Glomerular endothelial cell (primary cell): Measurements from ENCODE around the gene MAP3K20. TPM values are rescaled to one million over a fixed set of nuclear protein-coding genes. Genes with fewer than 3 reads are reported as not detected.
"Not testable (repeated sequence)": the region's sequence is repeated elsewhere in the genome, so short reads cannot be mapped to it uniquely, and the experiment has no call there.

Source experiments
- DNase-seq: peaks from one replicate; pipeline ENCODE4 v3.0.0-alpha.2; 2011; ENCODE audit warnings: low read depth, low spot score; ENCODE audit errors: extremely low read depth
- total RNA-seq: library from RNA; depleted of rRNA; stranded (reverse); fragments of >200 nt; gene quantifications from 2 replicates; pipeline ENCODE4 v1.2.3, GENCODE V29; 2015

Gene MAP3K20
- total RNA-seq, 1 donor from 2014 or later: 15.6 TPM

- no peak for DNase-seq
Observed at GRCh38 chr2:173264151-173264550, 188.5 kb downstream of the MAP3K20 start.

GRCh38 chr2:173264603-173265366 lies 189.1 kb downstream of the MAP3K20 start:
- DNase-seq: no peak

- DNase-seq: no peak
Observed at GRCh38 chr2:173271135-173271534, 195.5 kb downstream of the MAP3K20 start.

- no peak for DNase-seq
Observed at GRCh38 chr2:173271825-173272224, 196.2 kb downstream of the MAP3K20 start.

GRCh38 chr2:173272849-173273248 lies 197.2 kb downstream of the MAP3K20 start:
- DNase-seq: no peak

GRCh38 chr2:173278794-173279526 lies 203.3 kb downstream of the MAP3K20 start:
- no peak for DNase-seq

- no peak for DNase-seq
Observed at GRCh38 chr2:173279527-173279868, 203.9 kb downstream of the MAP3K20 start.

DNA sequence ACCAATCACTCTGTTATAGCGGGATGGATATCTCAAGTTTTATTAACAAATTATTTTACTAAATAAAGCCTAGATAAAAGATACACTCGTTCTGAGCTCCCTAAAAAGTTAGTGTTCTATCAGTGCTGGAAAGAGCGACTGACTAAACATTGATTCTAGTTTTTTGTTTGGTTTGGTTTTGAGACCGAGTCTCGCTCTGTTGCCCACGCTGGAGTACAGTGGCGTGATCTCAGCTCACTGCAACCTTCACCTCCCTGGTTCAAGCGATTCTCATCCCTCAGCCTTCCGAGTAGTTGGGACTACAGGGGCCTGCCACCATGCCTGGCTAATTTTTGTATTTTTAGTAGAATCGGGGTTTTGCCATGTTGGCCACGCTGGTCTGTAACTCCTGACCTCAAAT lies 205.2 kb downstream of the MAP3K20 start:
- DNase-seq: no peak

GRCh38 chr2:173281898-173282297 lies 206.3 kb downstream of the MAP3K20 start:
- not testable (repeated sequence) for DNase-seq

- DNase-seq: no peak
Observed at GRCh38 chr2:173282795-173283545, 207.3 kb downstream of the MAP3K20 start.

- DNase-seq: no peak
Observed at GRCh38 chr2:173286153-173286809, 210.6 kb downstream of the MAP3K20 start.

- no peak for DNase-seq
Observed at GRCh38 chr2:173287594-173287993, 211.9 kb downstream of the MAP3K20 start.

DNA sequence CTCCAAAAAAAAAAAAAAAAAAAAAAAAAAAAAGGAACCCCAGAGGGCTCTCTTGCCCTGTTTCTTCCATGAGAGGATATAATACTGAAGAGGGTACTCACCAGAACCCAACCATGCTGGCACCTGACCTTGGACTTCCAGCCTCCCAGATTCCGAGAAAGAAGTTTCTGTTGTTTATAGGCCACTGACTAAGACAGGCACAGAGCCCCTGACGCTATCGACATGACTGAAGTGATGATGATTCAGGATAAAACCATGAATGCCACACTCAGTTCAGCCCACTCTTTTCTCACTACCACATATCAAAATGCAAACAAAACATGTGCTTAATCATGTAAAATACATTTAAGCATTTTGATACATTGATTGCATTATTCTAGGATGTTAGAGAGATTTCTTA lies 212.9 kb downstream of the MAP3K20 start:
- DNase-seq: no peak

DNA sequence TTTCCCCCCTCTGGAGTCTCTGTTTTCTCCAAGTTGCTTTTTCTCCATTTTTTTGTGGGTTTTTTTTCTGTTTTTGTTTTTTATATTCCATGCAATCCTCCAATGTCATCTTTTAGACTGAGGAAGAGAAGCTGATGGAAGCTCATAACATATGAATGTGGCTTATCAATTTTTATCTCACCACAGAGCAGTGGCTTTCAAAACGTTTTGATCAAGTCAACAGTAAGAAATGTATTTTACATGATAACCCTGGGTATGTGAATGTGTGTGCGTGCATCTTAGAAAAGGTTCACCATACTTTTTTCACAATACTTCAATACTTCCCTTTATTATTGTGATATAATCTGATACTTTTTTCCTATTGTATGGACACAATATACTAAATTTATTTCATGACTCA lies 214.4 kb downstream of the MAP3K20 start:
- no peak for DNase-seq

DNA sequence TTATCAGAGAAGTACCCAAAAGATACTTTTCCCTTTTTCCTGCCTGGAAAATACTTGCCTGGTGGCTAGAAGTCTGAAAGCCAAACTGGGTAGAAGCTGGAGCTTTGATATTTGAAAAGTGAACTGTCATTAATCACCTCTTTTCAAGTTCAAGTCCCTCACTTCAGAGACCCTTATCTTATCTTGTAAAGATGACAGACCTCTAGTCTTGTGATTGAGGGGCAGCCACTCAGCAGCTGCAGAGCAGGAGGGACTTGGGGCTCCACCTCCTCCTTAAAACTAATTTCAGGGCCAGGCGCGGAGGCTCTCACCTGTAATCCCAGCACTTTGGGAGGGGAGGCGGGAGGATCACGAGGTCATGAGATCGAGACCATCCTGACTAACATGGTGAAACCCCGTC lies 214.9 kb downstream of the MAP3K20 start:
- no peak for DNase-seq

DNA sequence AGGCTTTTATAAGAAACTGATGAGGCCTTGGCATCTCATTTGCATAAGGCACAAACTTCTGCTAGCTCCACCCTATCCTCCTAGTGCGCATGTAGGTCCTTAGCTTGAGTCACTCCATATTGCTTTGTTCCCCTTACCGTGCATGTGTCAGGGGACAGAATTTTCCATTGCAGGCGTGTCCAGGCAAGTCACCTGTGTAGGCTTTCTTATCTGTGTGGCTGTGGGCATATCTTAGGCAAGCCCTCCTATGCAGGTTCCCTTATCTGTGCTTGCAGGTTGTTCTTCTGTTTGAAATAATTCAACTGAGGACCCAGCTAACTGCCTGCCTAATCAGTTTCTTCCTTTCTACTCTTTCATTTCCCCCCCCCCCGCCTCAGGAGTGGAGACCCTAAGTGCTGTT lies 215.8 kb downstream of the MAP3K20 start:
- no peak for DNase-seq

GRCh38 chr2:173296235-173296634 lies 220.6 kb downstream of the MAP3K20 start:
- no peak for DNase-seq

DNA sequence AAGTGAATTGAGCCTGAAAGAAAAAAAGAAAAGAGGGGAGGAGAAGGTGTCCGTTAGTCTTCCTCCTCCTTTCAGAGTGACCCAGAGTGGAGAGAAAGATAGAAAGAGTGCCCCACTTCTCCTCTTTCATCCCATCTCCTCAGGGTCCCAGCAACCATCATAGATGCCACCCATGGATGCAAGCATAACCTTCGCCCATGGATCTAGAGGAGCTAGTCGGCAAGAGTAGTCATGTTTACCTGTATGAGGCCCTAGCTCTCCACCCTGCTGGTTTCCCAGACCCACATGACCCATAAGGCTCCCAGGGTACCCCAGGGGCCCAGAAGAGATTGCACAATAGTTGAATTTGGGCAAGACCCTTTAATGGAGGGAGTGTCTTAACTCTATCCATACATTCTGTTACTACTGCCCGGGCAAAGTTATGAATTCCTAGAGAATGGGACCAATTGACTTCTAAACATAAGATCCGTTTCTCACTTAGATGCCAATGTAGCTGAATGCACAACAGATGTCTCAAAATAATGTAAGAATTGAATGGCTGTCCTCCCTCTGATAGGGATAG lies 223.0 kb downstream of the MAP3K20 start:
- DNase-seq: no peak

DNA sequence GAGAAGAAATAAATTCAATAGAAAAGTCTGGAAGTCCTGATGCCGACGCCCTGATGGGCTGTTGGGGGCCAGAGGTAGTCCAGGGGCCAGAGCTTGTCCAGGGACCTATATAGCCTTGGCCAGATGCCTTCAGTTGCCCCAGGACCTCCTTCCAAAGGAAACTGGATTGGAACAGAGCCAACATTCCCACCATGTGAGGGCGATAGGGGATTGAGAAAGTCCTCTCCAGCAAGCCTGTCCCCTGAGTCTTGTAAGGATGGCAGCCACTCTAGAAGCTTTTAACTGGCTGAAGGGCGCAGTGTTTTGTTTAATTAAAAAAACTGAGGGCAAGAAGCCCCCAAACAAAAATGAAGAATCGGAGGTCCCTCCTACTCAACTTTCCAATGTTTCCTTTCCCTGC lies 224.1 kb downstream of the MAP3K20 start:
- DNase-seq: no peak

- DNase-seq: no peak
Observed at GRCh38 chr2:173300458-173300857, 224.8 kb downstream of the MAP3K20 start.

DNA sequence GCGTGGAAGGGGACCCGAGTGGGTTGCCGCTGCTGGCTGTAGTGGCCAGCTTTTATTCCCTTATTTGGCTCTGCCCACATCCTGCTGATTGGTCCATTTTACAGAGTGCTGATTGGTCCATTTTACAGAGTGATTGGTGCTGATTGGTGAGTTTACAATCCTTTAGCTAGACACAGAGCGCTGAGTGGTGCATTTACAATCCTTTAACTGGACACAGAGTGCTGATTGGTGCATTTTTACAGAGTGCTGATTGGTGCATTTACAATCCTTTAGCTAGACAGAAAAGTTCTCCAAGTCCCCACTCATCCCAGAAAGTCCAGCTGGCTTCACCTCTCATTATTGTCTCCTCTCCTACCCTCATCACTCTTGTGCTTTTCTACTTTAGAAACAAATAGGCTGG lies 225.9 kb downstream of the MAP3K20 start:
- DNase-seq: not testable (repeated sequence)
